PC-3 (cell line): Measurements from ENCODE around the gene STRN3.

ENCODE experiments used
- CTCF ChIP-seq: fragments of 300-600 bp; sonication (generic); conservative IDR thresholded peaks from 2 replicates; pipeline ENCODE4 v1.5.1; 2017; ENCODE audit warnings: antibody characterized with exemption, low read depth, mild to moderate bottlenecking, low read length
- EZH2phosphoT487 ChIP-seq: fragments of 300-600 bp; sonication (generic); IDR thresholded peaks from 2 replicates; pipeline ENCODE4 v1.6.1; 2018; ENCODE audit warnings: mild to moderate bottlenecking, antibody characterized with exemption, low read length, borderline replicate concordance

- TF ChIP-seq EZH2phosphoT487 (no peak), CTCF (no peak)
These were observed 3.8 kb downstream of the STRN3 start for GRCh38 chr14:31022386-31022785.
